GM21619 (cell line): ENCODE measurements around the gene CDH23.
A peak's percentile ranks its signal among the peaks of the same experiment; 100 is the strongest.

Experiments used
- ATAC-seq: cut with Tn5 transposase; IDR thresholded peaks from one replicate; pipeline ENCODE4 v1.9.1; 2021; ENCODE audit not compliant: unreplicated experiment

The CDH23 gene

GRCh38 chr10:71727738-71728737, 331.3 kb downstream of the CDH23 start:
- peak; percentile 56 for ATAC-seq

GRCh38 chr10:71729161-71729636, 332.5 kb downstream of the CDH23 start:
- ATAC-seq: no peak

DNA sequence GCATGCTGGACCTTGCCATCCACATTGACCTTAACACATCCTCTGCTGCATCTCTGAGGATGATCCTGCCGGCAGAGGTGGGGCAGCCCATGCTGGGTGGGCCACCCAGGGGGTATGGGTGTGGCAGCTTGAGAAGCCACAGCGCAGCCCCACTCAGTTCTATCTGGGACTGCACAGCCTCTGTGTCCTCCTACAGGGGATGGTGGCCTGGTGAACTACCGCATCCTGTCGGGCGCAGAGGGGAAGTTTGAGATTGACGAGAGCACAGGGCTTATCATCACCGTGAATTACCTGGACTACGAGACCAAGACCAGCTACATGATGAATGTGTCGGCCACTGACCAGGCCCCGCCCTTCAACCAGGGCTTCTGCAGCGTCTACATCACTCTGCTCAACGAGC, 335.1 kb downstream of the CDH23 start:
- no peak for ATAC-seq

DNA sequence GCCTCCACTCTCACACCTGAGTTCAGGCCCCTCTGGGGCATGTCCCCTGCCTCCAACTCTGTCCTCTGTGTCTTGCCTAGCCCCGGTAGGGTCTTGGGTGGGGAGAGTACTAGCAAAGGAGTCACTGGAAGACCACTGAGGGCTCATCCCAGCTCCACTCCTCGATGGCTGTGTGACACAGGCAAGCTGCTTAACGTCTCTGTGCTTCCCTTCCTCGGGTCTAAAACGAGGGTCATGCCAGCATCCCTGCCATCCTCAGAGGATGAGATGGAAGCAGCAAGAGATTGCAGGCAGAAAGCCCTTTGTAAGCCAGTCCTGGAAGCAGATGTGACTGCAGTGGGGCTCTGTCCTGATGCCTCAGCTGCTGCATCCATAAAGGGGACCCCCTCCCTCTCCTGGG, 338.1 kb downstream of the CDH23 start:
- ATAC-seq: no peak

DNA sequence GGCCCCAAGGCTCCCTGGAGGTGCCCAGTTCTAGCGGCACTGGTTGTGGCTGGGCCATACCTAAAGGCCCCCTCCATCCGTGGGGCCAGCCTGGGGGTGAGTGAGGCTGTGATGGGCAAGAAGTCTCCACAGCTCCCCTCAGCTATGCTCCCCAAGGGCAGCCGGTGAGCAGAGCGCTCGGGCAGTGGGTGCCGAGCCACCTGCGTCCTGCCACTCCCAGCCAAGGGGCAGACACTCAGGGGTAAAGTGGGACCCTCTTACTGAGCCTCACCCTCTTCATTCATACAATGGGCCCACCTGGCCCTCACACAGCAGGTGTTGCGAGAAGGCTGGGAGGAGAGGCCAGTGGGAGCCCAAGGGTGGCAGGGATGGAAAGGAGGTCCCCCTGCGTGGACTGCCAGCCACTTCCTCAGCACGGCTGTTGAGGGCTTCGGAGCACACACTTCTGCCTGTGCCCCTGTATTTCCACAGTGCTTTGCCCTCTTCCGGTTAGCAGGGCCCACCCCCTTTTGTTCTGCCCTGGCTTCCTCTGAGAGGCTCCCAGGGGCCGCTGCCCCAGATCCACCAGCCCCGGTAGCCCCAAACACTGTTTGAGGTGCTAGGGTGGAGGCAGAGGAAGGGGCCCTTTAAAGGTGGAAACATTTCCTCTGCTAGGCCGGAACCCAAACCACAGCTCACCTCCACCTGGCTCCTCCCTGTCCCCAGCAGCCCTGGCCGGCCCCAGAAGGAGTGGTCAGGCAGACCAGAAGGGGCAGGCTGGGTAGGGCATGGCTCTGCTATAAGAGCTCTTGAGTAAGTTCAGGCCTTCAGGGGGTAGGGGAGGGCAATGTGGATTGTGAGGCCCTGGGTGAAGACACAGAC, 339.2 kb downstream of the CDH23 start:
- no peak for ATAC-seq

- no peak for ATAC-seq
Measured at GRCh38 chr10:71736570-71736952, 339.8 kb downstream of the CDH23 start.

DNA sequence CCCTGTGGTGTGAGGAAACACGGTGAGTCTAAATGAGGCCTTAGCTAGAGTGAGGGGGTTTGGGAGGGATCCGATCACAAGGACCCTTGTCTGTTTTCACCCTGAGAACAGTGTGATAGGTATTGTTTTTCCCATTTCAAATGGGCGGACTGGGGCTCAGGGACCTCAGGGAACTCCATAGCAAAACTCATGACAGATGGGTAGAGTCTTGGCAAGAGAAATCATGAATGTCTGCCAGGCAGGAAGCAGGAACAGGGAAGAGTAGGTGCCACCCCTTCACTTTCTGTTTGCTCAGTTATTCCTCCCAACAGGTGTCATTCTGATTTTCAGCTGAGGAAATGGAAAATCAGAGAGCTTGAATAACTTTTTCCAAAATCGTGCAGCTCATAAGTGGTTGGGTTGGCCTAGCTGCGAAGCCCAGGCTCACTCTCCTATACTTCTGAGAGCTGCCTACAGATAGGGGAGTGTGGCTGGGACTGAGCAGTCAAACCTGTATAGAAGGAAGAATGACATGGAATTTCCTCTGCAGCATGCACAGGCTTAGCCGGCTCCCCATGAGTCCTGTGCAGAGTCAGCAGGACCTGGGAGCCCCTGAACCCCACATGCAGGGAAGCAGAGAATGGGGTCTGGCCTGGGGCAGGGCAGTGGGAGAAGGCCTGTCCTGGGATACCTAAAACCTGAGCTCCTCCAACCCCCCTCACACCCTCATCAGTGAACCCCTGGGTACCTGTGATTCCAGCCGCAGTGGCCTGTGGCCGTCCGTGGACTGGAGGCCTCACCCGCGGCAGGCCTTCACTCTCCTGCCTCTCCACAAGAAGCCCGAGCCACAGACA, 340.5 kb downstream of the CDH23 start:
- ATAC-seq: no peak

DNA sequence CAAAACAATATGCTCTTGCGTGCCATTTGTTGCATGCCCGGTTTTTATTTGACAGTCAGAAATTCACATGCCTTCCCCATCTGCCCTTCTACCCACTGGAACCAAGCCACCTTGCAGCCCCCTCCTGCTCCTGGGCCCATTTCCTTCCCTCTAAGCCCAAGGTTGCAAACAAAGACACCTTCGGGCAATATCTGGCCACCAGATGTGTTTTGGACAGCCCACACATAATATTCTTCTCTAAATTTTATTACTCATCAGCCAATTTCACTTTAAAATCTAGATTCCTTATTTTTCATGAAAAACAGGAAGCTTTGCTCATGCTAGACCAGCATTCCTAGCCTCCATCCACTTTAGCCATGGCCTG, 341.1 kb downstream of the CDH23 start:
- no peak for ATAC-seq

DNA sequence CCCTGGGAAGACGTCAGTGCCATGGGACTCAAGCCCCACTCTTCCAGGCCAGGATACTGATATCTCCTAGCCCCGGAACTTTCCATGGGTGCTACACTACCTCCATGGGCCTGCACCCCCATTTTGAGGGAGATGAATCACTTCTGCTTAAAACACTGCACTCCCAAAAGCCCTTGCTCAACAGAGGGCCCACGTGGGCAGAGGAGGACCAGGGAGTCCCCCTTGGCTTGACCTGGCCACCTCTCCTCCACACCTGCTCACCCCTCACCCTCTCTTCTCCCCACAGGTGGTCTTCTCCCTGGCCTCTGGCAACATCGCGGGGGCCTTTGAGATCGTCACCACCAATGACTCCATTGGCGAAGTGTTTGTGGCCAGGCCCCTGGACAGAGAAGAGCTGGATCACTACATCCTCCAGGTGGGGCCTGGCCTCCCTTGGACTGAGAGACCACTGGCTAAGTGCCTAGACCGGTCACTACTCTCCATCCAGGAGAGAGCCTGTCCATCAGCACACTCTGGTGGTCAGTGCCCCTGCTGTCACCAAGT, 342.7 kb downstream of the CDH23 start:
- ATAC-seq: no peak

DNA sequence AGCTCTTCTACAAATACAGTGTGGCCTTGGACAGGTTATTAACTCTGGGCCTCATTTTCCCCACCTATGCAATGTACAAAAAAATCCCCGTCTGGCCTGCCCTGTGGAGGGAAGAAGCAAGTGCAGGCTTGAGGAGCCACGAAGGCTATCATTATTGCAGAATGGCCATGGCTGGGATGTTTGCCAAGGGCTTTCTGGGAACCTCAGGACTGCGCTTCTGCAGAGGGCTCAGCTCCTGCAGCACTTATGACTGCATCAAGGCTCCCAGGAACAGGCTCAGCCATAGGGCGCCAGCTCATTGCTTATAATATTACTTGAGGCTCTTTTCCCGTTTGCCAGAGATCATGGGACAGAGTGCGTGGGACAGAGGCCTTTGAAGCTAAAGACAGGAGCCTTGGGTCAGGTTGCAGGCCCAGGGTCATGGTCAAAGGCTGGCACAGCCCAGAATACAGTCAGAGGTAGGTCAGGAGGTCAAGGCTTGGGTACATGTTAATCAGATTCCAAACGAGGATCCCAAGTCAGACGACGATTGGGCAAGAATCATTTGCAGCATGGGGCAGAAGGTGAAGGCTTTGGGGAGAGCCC, 343.4 kb downstream of the CDH23 start:
- no peak for ATAC-seq

DNA sequence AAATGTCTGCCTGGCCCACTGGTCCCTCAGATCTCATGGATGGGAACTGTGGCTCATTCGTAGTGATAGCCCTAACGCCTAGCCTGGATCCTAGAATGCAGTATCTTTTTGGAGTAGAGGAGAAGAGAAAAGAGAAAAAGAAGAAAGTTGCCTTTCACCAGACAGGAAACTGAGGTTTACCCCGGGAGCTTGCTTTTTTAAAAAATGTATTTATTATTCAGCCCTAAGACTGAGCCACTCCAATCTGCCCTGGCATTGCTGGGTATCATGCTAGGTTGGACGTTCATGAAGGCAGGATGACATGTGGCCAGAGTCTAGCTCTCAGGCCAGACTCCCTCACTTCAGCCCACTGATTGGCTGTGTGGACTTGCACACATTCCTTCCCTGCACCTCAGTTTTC, 344.3 kb downstream of the CDH23 start:
- no peak for ATAC-seq

DNA sequence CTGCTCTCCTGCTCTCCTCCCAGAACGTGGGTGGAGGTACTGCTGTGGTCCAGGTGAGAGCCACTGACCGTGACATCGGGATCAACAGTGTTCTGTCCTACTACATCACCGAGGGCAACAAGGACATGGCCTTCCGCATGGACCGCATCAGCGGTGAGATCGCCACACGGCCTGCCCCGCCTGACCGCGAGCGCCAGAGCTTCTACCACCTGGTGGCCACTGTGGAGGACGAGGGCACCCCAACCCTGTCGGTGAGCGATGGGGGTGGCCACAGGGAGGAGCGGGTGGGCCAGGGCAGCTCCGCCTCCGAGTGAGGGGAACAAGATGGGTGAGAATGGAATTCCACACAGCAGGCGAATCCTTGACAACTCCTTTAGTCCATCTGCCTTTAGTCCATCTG, 345.0 kb downstream of the CDH23 start:
- ATAC-seq: no peak

DNA sequence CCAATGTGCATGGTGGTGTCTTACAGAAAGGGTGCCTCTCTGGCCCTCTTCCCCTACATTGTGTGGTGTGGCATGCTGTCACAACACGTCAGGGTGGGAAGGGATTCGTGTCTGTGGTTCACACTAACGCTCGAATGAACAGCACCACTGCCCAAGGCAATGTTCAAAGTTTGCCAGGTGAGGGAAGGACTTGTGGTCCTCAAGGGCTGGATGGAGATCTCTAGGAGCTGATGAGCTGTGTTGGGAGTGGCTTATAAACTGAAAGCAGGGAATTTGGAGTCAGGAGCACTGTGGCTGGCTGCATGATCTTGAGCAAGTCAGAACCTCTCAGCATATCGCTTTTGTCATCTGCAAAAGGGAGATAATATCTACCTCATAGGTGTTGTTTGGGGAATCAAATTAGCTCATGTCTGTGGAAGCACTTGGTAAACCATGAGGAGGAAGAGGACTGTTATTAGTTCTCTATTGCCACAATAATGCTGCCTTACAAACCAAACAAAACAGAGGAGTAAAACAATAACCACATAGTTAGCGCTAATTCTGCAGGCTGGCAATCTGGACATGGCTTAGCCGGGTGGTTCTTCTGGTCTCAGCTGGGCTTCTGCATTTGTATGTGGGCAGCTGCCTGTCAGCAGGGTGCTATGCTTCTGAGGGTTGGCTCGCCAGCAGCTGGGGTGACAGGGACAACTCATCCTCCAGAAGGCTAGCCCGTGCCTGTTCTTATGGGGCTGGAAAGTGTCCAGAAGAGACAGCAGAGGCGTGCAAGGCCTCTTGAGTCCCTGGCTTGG, 345.8 kb downstream of the CDH23 start:
- no peak for ATAC-seq

DNA sequence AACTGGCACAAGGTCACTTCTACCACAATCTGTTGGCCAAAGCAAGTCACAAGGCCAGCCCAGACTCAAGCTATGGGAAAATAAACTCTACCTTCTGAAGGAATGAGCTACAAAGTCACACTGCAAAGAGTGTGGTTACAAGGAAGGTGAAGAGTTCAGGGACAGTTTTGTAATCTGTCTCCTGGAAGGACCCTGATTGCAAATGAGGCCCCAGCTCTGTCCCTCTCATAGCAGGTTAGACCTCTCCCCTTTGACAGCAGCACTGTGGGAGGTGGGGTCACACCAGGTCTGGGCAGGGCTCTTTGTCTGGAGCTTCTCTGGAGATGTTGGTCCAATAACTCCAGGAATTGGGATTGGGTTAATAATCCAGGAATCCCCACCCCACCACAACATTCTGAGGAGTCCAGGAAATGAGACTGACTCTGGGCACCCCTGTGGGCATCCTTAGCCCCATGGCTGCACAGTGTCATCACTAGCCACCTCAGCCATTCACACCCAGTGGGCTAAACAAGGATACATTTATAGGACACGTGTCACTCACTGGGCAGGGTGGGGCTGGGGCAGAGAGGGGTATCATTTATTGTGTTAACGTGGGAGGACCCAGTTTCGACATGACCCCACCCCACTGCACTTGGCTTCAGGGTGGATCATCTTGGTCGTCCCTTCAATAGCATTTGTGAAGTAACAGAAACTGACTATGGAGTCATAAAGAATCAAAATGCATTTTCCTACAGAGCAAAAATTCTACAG, 346.5 kb downstream of the CDH23 start:
- no peak for ATAC-seq

GRCh38 chr10:71743866-71744265, 347.1 kb downstream of the CDH23 start:
- no peak for ATAC-seq

DNA sequence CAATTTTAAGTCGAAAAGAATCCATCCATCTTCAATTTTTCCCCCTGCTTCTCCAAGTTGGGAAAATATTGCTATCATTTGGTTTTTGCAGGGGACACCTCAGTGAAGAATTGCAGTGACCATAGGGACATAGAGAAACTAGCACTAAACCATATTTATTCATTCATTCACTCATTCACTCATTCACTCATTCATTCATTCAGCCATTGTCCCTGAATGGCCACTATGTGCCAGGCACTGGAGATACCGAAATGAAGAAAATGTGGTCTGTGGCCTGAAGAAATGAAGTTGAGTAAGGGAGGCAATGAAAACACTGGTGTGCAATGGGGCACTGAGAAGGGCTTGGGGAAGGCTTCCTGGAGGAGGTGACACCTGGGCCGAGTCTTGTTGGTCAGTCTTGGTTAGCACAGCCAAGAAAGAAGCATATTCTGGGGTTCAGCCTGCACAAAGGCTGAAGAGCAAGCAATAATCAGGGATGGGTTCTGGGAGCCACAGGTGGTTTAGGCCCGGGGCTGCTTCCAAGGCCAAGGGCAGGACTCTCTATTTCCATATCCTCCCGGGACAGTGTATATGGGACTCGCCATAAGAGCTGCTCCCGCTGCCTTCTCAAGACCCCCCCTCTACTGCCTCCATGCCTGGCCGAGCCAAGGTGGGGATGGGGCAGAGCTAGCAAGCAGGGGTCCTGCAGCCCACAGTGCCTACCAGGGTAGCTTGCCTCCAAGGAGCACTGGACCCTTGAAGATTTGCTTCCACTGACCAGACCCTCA, 348.4 kb downstream of the CDH23 start:
- ATAC-seq: no peak

- no peak for ATAC-seq
Measured at GRCh38 chr10:71745664-71746250, 349.0 kb downstream of the CDH23 start.
